Peyer's patch (tissue), 4 donors: ENCODE data around the gene PDZK1IP1.

ENCODE experiments used
- CTCF ChIP-seq, 6 experiments: fragments of 450-650 bp in 4 of 6; fragments of 200-600 bp in 2 of 6; sonication (generic) in 1 of 6; IDR thresholded peaks; one replicate each; pipeline ENCODE4 v1.5.1; 2017 to 2019; ENCODE audit warnings: antibody characterized with exemption in 6 of 6, mild to moderate bottlenecking in 3 of 6, moderate library complexity in 1 of 6
- POLR2A ChIP-seq, 2 donors: fragments of 450-650 bp; IDR thresholded peaks; one replicate each; pipeline ENCODE4 v1.5.1; 2017; ENCODE audit warnings: antibody characterized with exemption in 2 of 2, mild to moderate bottlenecking in 2 of 2, moderate library complexity in 2 of 2

GRCh38 chr1:47219590-47220220 lies 29.9 kb upstream of the PDZK1IP1 start:
- TF ChIP-seq CTCF (IDR thresholded peaks at IDR 0.05): no peak
- TF ChIP-seq POLR2A (IDR thresholded peaks at IDR 0.05): no peak
